Skeletal muscle tissue (tissue), 4 donors: ENCODE results near the gene SERPINA5. TPM values are rescaled to one million over a fixed set of nuclear protein-coding genes. Genes with fewer than 3 reads are reported as not detected.

Experiments
- H3K27ac ChIP-seq: one replicate; pipeline ENCODE4 v1.7.0; 2013; ENCODE audit warnings: mild to moderate bottlenecking, low read depth, low read length, inconsistent platforms
- H3K27me3 ChIP-seq, 3 donors: one replicate each; pipeline ENCODE4 v1.7.0; 2013; ENCODE audit warnings: low read length in 3 of 3; ENCODE audit not compliant: control insufficient read depth in 3 of 3, insufficient read depth in 3 of 3
- H3K36me3 ChIP-seq, 3 donors: one replicate each; pipeline ENCODE4 v1.7.0; 2013; ENCODE audit warnings: low read length in 3 of 3; ENCODE audit not compliant: control insufficient read depth in 3 of 3, insufficient read depth in 3 of 3
- H3K4me1 ChIP-seq, 3 donors: one replicate each; pipeline ENCODE4 v1.7.0; 2013; ENCODE audit warnings: low read length in 3 of 3, mild to moderate bottlenecking in 3 of 3; ENCODE audit not compliant: control insufficient read depth in 3 of 3, insufficient read depth in 3 of 3
- H3K4me3 ChIP-seq, 3 donors: one replicate each; pipeline ENCODE4 v1.7.0; 2013; ENCODE audit warnings: low read length in 3 of 3
- H3K9ac ChIP-seq, 3 donors: one replicate each; pipeline ENCODE4 v1.7.0; 2013; ENCODE audit warnings: low read length in 3 of 3, mild to moderate bottlenecking in 3 of 3, moderate library complexity in 2 of 3, low read depth in 1 of 3
- H3K9me3 ChIP-seq, 3 donors: one replicate each; pipeline ENCODE4 v1.7.0; 2013; ENCODE audit warnings: low read length in 3 of 3; ENCODE audit not compliant: control insufficient read depth in 3 of 3
- total RNA-seq: library from RNA; depleted of rRNA; stranded (reverse); fragments of >200 nt; gene quantifications from one replicate; pipeline ENCODE4 v1.2.3, GENCODE V29; 2014
- donor health status: Osteomylitis.

The SERPINA5 gene
- total RNA-seq, 1 donor from 2014 or later, result 0.52 TPM

DNA sequence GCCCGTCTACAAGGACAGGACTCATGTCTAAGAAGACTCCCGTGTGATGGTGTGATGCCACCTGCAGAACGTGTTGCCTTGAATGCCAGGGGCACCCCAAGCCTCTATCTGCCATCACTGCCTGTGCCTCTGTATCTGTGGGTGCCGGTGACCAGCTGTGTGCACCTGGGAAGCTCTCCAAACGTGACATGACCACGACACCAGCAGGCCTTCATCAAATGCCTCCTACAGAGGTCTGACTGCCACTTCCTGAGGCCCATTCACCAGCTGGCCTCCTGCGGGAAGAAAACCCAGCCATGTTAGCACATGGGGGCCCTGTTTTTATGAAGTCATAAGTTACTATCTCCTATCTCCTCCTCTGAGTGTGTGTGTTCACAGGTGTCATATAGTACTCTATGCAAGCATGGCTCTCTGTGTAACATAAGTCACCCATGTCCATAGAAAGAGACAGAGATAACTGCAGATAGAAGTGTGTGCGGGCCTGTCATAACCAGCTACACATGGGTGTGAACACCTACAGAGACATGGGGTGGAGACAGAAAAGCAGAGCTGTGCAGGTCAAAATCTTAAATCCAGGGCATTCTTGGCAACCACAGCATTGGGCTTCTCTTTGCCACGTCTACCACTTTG, 38.3 kb upstream of the SERPINA5 start:
- Histone ChIP-seq H3K4me1 (no peaks in the 10 kb centered on the region), H3K9me3 (peaks cover 0 to 3% (median 0%) of the 10 kb centered on the region in 3 donors), H3K27me3 (peaks cover 0 to 16% (median 7%) of the 10 kb centered on the region in 3 donors), H3K9ac (no peak overlapping the region), H3K36me3 (no peaks in the 10 kb centered on the region), H3K27ac (no peak overlapping the region), H3K4me3 (no peak overlapping the region)

DNA sequence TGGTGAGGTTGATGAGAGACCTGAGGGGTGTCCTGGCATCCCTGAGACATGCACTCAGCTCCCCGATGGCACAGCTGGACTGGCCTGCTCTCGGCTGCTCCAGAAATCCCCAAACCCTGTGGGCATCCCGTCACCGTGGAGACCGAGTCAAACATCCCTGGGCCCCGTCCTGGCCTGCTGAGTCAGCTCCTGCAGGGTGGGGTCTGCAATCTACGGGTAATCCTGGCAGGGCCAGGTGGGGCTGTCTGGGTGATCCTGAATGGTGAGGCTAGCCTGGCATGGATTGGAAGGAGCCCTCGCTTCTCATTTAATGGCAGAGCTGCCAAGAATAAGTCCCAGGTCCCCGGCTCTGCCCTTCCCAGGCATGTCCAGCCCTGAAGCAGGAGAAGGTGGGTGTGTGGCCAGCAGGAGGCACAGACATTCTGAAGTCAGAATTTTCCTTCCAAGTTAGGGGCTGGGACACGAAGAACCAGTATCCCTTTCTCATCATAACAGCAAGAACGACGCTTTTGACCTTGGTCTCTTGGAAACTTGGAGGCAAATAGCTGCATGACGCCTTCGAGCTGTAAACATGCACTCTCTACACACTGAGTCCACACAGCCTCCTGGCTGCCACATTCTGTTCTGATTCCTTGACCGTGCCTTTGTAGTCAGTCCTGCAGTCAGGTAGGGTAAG, 37.6 kb upstream of the SERPINA5 start:
- Histone ChIP-seq H3K4me3 (no peak overlapping the region), H3K9ac (no peak overlapping the region), H3K36me3 (no peaks in the 10 kb centered on the region), H3K9me3 (peaks cover 0 to 3% (median 0%) of the 10 kb centered on the region in 3 donors), H3K27ac (no peak overlapping the region), H3K27me3 (peaks cover 0 to 12% (median 2%) of the 10 kb centered on the region in 3 donors), H3K4me1 (no peaks in the 10 kb centered on the region)

GRCh38 chr14:94544726-94545125, 36.5 kb upstream of the SERPINA5 start:
- Histone ChIP-seq H3K27me3 (peaks cover 0 to 12% (median 2%) of the 10 kb centered on the region in 3 donors), H3K36me3 (no peaks in the 10 kb centered on the region), H3K4me1 (no peaks in the 10 kb centered on the region), H3K9me3 (peaks cover 0 to 3% (median 0%) of the 10 kb centered on the region in 3 donors), H3K9ac (no peak overlapping the region), H3K4me3 (no peak overlapping the region), H3K27ac (no peak overlapping the region)

- H3K9ac ChIP-seq, result no peak overlapping the region
- H3K9me3 ChIP-seq, result peaks cover 0 to 3% (median 0%) of the 10 kb centered on the region in 3 donors
- peaks cover 0 to 12% (median 2%) of the 10 kb centered on the region in 3 donors for H3K27me3 ChIP-seq
- no peak overlapping the region for H3K4me3 ChIP-seq
- H3K36me3 ChIP-seq, result no peaks in the 10 kb centered on the region
- no peaks in the 10 kb centered on the region for H3K4me1 ChIP-seq
- no peak overlapping the region for H3K27ac ChIP-seq
These were observed 35.9 kb upstream of the SERPINA5 start for GRCh38 chr14:94545131-94545841.

- H3K27ac ChIP-seq, result no peak overlapping the region
- H3K36me3 ChIP-seq, result no peaks in the 10 kb centered on the region
- H3K27me3 ChIP-seq, result peaks cover 0 to 12% (median 2%) of the 10 kb centered on the region in 3 donors
- H3K9ac ChIP-seq, result no peak overlapping the region
- peaks cover 0 to 3% (median 0%) of the 10 kb centered on the region in 3 donors for H3K9me3 ChIP-seq
- no peaks in the 10 kb centered on the region for H3K4me1 ChIP-seq
- H3K4me3 ChIP-seq, result no peak overlapping the region
These were observed 34.0 kb upstream of the SERPINA5 start for GRCh38 chr14:94547151-94547680.

DNA sequence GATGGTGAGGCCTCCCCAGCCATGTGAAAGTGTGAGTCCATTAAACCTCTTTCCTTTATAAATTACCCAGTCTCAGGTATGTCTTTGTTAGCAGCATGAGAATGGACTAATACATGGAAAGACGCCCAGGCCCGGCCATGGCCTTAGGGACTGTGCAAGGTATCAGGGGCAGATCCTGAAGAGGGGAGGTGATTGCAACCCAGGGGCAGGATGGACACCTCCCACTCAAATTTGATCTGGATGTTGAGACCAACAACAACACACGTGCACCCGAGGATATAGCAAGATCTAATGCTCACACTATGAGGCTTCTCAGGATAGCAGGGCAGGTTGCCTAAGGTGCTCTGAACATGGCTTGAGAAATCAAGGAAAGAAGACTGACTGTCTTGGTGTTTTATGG, 33.5 kb upstream of the SERPINA5 start:
- Histone ChIP-seq H3K4me3 (no peak overlapping the region), H3K27me3 (peaks cover 0 to 12% (median 2%) of the 10 kb centered on the region in 3 donors), H3K9ac (no peak overlapping the region), H3K27ac (no peak overlapping the region), H3K4me1 (no peaks in the 10 kb centered on the region), H3K9me3 (peaks cover 0 to 3% (median 0%) of the 10 kb centered on the region in 3 donors), H3K36me3 (no peaks in the 10 kb centered on the region)

DNA sequence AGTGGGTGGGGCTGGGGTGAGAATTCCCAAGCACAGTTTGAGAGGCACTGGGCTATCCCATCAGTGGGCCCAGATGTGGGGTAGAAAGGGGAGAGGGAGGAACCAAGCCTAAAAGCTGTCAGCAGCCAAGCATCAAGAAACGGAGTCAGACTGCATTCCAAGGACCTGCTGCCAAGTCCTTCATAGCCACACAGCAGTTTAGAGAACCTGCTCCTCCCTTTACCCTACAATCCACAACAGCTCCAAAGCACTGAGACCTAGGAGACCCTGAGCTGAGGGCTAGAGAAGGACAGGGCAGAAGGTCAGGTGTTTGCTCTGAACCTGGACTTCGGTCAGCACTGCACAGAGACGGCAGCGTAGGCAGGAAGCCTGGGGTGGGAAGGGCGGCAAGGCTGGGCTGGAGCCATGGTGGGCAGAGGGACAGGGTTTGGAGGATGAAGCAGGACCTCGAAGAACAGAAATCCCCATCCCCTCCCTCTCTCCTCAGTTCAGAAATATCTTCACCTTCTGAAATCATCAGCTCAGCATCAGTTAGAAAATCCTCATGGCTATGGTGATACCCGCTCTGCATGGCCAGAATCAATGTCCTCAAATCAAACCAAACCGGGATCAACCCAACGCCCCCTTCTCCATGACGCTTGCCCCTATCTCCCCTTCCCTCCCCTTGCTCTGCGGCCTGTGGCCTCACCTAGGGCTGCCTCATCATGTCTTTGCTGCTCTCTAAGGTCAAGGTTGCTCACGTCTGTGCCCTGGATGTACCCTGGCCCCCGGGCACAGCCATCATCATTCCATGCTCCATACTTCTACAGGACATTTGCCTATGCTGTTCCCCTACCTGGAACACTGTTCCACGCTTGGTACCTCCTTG, 32.9 kb upstream of the SERPINA5 start:
- Histone ChIP-seq H3K36me3 (no peaks in the 10 kb centered on the region), H3K9me3 (peaks cover 0 to 3% (median 0%) of the 10 kb centered on the region in 3 donors), H3K27me3 (peaks cover 0 to 10% (median 2%) of the 10 kb centered on the region in 3 donors), H3K27ac (no peak overlapping the region), H3K4me1 (no peaks in the 10 kb centered on the region), H3K4me3 (no peak overlapping the region), H3K9ac (no peak overlapping the region)

DNA sequence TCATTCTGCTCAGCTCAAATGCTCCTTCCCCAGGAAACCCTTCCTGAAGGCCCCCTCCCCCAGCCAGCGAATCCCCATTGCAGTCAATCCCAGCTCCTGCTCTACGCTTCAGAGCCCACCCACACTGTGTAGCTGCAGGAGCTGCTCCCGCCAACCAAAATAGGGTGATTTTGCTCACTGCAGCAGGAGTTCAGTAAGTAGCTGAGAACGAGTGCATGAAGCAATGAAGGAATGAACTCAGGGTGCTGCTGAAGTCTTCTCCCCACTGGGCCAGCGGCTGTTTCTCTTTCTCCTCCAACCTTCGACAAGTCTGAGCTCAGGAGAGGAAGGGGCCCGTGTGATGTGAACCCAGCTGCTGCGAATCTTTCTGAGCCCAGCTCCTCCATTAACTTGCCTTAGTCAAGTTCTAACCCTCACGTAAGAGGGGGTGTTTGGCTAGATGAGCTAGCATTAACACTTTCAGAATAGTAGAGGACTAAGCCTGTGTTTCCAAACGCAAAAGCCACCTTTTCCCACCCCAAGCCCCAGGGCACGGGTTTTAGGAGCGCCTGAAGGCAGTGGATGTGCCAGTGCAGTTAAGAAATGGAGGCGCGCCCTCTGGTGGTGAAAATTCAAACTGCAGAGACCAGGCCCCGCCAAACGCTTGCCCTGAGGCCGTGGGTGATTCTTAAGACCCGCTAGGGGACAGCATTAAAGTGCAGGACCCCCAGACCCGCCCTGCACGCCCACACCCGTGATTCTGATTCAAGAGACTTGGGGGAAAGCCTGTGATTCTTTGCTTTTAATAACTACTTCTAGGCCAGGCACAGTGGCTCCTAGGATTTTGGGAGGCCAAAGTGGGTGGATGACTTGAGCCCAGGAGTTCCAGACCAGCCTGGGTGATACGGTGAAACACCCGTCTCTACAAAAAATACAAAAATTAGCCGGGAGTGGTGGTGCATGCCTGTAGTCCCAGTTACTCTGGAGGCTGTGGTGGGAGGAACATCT, 31.9 kb upstream of the SERPINA5 start:
- peaks cover 0 to 8% (median 2%) of the 10 kb centered on the region in 3 donors for H3K27me3 ChIP-seq

More for the DNA sequence above, 31.9 kb upstream of the SERPINA5 start:
- no peaks in the 10 kb centered on the region for H3K36me3 ChIP-seq
- H3K27ac ChIP-seq, result no peak overlapping the region
- no peak overlapping the region for H3K9ac ChIP-seq
- H3K4me1 ChIP-seq, result no peaks in the 10 kb centered on the region
- peaks cover 0 to 3% (median 0%) of the 10 kb centered on the region in 3 donors for H3K9me3 ChIP-seq
- no peak overlapping the region for H3K4me3 ChIP-seq
